Measurements from ENCODE around the gene SSU72.

GRCh38 chr1:1547011-1547410, 27.7 kb downstream of the SSU72 start:
- TF ChIP-seq GATA2 (IDR thresholded peaks at IDR 0.05; ENCODE audit: low read depth, low read length) (no peak), GATA3 (IDR thresholded peaks at IDR 0.05; ENCODE audit: low read depth, low read length) (no peak)

Data from SH-SY5Y (cell line).